HCT116 (cell line): Measurements from ENCODE around the gene SMARCA4. TPM values are rescaled to one million over a fixed set of nuclear protein-coding genes. Genes with fewer than 3 reads are reported as not detected.

Source experiments
- ATAC-seq: fragments of 200-7000 bp; cut with Tn5 transposase; 2 replicates; pipeline ENCODE4 v1.9.1; 2020; ENCODE audit warnings: mild to moderate bottlenecking, moderate library complexity
- BruUV-seq: library from RNA; stranded (reverse); fragments of 400-500 nt; replicated peaks from 2 replicates; lab custom pipeline; 2021; lab: Mats Ljungman, UMichigan
- CTCF ChIA-PET: fragments of 300-600 bp; sonication (Branson Sonifier 250); formaldehyde crosslinking; loops from one replicate; lab custom pipeline; 2021; ENCODE audit warnings: antibody characterized with exemption; lab: Charles Lee
- POLR2A ChIA-PET: fragments of 300-600, 350-600 bp; sonication (Branson Sonifier 250); formaldehyde crosslinking; loops from one replicate; lab custom pipeline; 2021; ENCODE audit warnings: antibody characterized with exemption; lab: Charles Lee
- RAD21 ChIA-PET, 2 experiments: fragments of 300-600 bp; sonication (Branson Sonifier 250); formaldehyde crosslinking; loops; one replicate each; lab custom pipeline; 2023; ENCODE audit warnings: low total read pairs in 2 of 2; ENCODE audit not compliant: uncharacterized antibody in 2 of 2, unreplicated experiment in 2 of 2, low non-redundant PET in 1 of 2; lab: Charles Lee
- DNase-seq: peaks from one replicate; pipeline ENCODE4 v3.0.0-alpha.2; 2010; ENCODE audit warnings: low read depth, low spot score
- H2AFZ ChIP-seq: fragments of 200-600 bp; shearing (Covaris generic), sonication (generic); 2 replicates; pipeline ENCODE4 v1.6.1; 2017; ENCODE audit warnings: low read depth, mixed run types, mixed read lengths, antibody characterized with exemption, low read length; ENCODE audit not compliant: poor library complexity, severe bottlenecking
- H3K27ac ChIP-seq: 2 replicates; pipeline ENCODE4 v1.5.1; 2012; ENCODE audit warnings: low read depth, low read length
- H3K27me3 ChIP-seq: fragments of 200-600 bp; sonication (generic); 2 replicates; pipeline ENCODE4 v1.6.1; 2016; ENCODE audit warnings: mixed run types, low read length, mixed read lengths; ENCODE audit not compliant: insufficient read depth
- H3K36me3 ChIP-seq, 2 experiments: fragments of 200-500 bp in 1 of 2; fragments of 200-600 bp in 1 of 2; sonication (Bioruptor generic) in 1 of 2; sonication (generic) in 1 of 2; 2 replicates each; pipeline versions ENCODE4 v1.5.1 to v1.6.1; 2014 to 2016; ENCODE audit warnings: low read length in 2 of 2, inconsistent platforms in 1 of 2, mixed read lengths in 1 of 2, mixed run types in 1 of 2; ENCODE audit not compliant: insufficient read depth in 2 of 2, control insufficient read depth in 1 of 2
- H3K4me1 ChIP-seq, 2 experiments: fragments of 200-600 bp in 1 of 2; sonication (generic) in 1 of 2; 2 replicates each; pipeline versions ENCODE4 v1.5.1 to v1.6.1; 2012 to 2017; ENCODE audit warnings: low read length in 2 of 2, inconsistent platforms in 1 of 2, mild to moderate bottlenecking in 1 of 2, mixed read lengths in 1 of 2, mixed run types in 1 of 2, moderate library complexity in 1 of 2; ENCODE audit not compliant: insufficient read depth in 2 of 2, control insufficient read depth in 1 of 2
- H3K4me2 ChIP-seq: fragments of 200-600 bp; sonication (generic); 2 replicates; pipeline ENCODE4 v1.6.1; 2017; ENCODE audit warnings: mixed run types, low read length, mixed read lengths
- H3K4me3 ChIP-seq, 2 experiments: fragments of 200-600 bp in 1 of 2; sonication (generic) in 1 of 2; replicated peaks in 1 of 2; 2 replicates each; pipeline ENCODE4 v1.5.1; 2011 to 2016; ENCODE audit warnings: low read length in 2 of 2, control low read depth in 1 of 2, low read depth in 1 of 2, mild to moderate bottlenecking in 1 of 2, mixed read lengths in 1 of 2, mixed run types in 1 of 2
- H3K79me2 ChIP-seq: fragments of 200-600 bp; sonication (generic); 2 replicates; pipeline ENCODE4 v1.6.1; 2017; ENCODE audit warnings: mild to moderate bottlenecking, mixed run types, low read length, moderate library complexity, mixed read lengths; ENCODE audit not compliant: insufficient read depth
- H3K9ac ChIP-seq: fragments of 200-600 bp; sonication (generic); 2 replicates; pipeline ENCODE4 v1.6.1; 2016; ENCODE audit warnings: low read length, mixed read lengths
- H3K9me2 ChIP-seq: fragments of 200-600 bp; sonication (generic), shearing (Covaris generic); 2 replicates; pipeline ENCODE4 v1.6.1; 2017; ENCODE audit warnings: mixed run types, mild to moderate bottlenecking, moderate library complexity; ENCODE audit not compliant: insufficient read depth
- H3K9me3 ChIP-seq, 2 experiments: fragments of 200-500 bp in 1 of 2; fragments of 200-600 bp in 1 of 2; sonication (Bioruptor generic) in 1 of 2; sonication (generic) in 1 of 2; 2 replicates each; pipeline ENCODE4 v1.6.1; 2014 to 2017; ENCODE audit warnings: low read length in 2 of 2, mixed read lengths in 2 of 2, inconsistent platforms in 1 of 2, low read depth in 1 of 2, mild to moderate bottlenecking in 1 of 2, mixed run types in 1 of 2, moderate library complexity in 1 of 2; ENCODE audit not compliant: control insufficient read depth in 1 of 2, insufficient read depth in 1 of 2
- H4K20me1 ChIP-seq: fragments of 200-600 bp; sonication (generic), shearing (Covaris generic); 2 replicates; pipeline ENCODE4 v1.6.1; 2017; ENCODE audit warnings: mixed run types, mild to moderate bottlenecking, moderate library complexity; ENCODE audit not compliant: insufficient read depth
- CBX3 ChIP-seq: IDR thresholded peaks from 2 replicates; pipeline ENCODE4 v1.6.1; 2012; ENCODE audit warnings: low read depth
- CEBPB ChIP-seq: IDR thresholded peaks from 2 replicates; pipeline ENCODE4 v1.6.1; 2012; ENCODE audit warnings: low read depth
- ELF1 ChIP-seq: IDR thresholded peaks from 2 replicates; pipeline ENCODE4 v1.6.1; 2012; ENCODE audit warnings: low read depth, borderline replicate concordance
- FOSL1 ChIP-seq: IDR thresholded peaks from 2 replicates; pipeline ENCODE4 v1.6.1; 2012; ENCODE audit warnings: low read depth
- RAD21 ChIP-seq: IDR thresholded peaks from 2 replicates; pipeline ENCODE4 v1.6.1; 2012; ENCODE audit warnings: low read depth, mild to moderate bottlenecking
- SIN3A ChIP-seq: IDR thresholded peaks from 2 replicates; pipeline ENCODE4 v1.6.1; 2012; ENCODE audit warnings: low read depth
- SP1 ChIP-seq: IDR thresholded peaks from 2 replicates; pipeline ENCODE4 v1.6.1; 2012; ENCODE audit warnings: low read depth
- SRF ChIP-seq: IDR thresholded peaks from 2 replicates; pipeline ENCODE4 v1.6.1; 2012; ENCODE audit warnings: low read depth
- TCF7L2 ChIP-seq: IDR thresholded peaks from 2 replicates; pipeline ENCODE4 v1.7.0; 2011; ENCODE audit warnings: borderline replicate concordance, inconsistent platforms; ENCODE audit not compliant: insufficient read depth, insufficient read length; ENCODE audit errors: extremely low read depth
- ZFX ChIP-seq: fragments of 450-650 bp; IDR thresholded peaks from 2 replicates; pipeline ENCODE4 v1.6.1; 2017
- intact Hi-C: fragments of 100-400 bp; cut with micrococcal nuclease; formaldehyde crosslinking; loops from 2 replicates; pipeline ENCODE4 v1.10.0; 2022
- total RNA-seq: library from RNA; stranded (reverse); gene quantifications from one replicate; pipeline ENCODE4 v1.2.1, GENCODE V29; 2021; ENCODE audit not compliant: unreplicated experiment
- TF ChIP-seq, protein P1 (sequence below): IDR thresholded peaks from 2 replicates; pipeline ENCODE4 v1.6.1; 2012
- TF ChIP-seq, protein P2 (sequence below): IDR thresholded peaks from 2 replicates; pipeline ENCODE4 v1.6.1; 2012; ENCODE audit warnings: low read depth
- TF ChIP-seq, protein P3 (sequence below): IDR thresholded peaks from 2 replicates; pipeline ENCODE4 v1.6.1; 2012

SMARCA4 gene
- total RNA-seq, 1 experiment from 2014 or later = 116 TPM

DNA sequence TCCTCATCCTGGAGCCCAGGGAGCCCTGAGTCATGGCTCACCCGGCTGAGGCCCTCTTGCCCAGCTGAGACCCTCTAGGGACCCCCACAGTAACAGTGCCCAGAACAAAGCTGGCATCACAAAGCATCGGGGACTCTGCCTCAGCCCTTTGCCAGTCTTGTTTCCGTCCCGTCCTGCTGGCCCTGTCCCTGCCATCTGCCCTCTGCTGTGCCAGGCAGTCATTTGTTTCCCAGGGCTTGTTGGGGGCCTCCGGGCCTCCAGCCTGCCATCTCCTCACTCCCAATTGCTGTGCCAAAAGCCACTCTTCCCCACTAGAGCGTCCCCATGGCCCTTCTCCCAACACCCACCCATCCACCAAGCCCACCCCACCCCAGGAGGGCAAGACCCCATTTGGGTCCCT is 64.2 kb downstream of the SMARCA4 start:
- ATAC-seq = no peak
- intact Hi-C loops = no loop called here
- Histone ChIP-seq H3K4me2 (no peak overlapping the region), H3K4me3 (no peak overlapping the region), H3K4me1 (no peaks in the 10 kb centered on the region), H3K36me3 (peaks cover 58 to 59% of the 10 kb centered on the region in 2 experiments), H4K20me1 (no peaks in the 10 kb centered on the region), H3K9ac (no peak overlapping the region), H3K9me3 (no peaks in the 10 kb centered on the region), H2AFZ (no peak overlapping the region), H3K9me2 (no peaks in the 10 kb centered on the region), H3K79me2 (no peaks in the 10 kb centered on the region; the same call in 1 of the 2 replicates), H3K27me3 (no peaks in the 10 kb centered on the region), H3K27ac (no peak overlapping the region)
- TF ChIP-seq, protein P1, sequence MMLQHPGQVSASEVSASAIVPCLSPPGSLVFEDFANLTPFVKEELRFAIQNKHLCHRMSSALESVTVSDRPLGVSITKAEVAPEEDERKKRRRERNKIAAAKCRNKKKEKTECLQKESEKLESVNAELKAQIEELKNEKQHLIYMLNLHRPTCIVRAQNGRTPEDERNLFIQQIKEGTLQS = no peak
- TF ChIP-seq FOSL1 (no peak), CBX3 (no peak), CEBPB (no peak), ELF1 (no peak)
- TF ChIP-seq, protein P2, sequence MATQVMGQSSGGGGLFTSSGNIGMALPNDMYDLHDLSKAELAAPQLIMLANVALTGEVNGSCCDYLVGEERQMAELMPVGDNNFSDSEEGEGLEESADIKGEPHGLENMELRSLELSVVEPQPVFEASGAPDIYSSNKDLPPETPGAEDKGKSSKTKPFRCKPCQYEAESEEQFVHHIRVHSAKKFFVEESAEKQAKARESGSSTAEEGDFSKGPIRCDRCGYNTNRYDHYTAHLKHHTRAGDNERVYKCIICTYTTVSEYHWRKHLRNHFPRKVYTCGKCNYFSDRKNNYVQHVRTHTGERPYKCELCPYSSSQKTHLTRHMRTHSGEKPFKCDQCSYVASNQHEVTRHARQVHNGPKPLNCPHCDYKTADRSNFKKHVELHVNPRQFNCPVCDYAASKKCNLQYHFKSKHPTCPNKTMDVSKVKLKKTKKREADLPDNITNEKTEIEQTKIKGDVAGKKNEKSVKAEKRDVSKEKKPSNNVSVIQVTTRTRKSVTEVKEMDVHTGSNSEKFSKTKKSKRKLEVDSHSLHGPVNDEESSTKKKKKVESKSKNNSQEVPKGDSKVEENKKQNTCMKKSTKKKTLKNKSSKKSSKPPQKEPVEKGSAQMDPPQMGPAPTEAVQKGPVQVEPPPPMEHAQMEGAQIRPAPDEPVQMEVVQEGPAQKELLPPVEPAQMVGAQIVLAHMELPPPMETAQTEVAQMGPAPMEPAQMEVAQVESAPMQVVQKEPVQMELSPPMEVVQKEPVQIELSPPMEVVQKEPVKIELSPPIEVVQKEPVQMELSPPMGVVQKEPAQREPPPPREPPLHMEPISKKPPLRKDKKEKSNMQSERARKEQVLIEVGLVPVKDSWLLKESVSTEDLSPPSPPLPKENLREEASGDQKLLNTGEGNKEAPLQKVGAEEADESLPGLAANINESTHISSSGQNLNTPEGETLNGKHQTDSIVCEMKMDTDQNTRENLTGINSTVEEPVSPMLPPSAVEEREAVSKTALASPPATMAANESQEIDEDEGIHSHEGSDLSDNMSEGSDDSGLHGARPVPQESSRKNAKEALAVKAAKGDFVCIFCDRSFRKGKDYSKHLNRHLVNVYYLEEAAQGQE = no peak
- ChIA-PET RAD21 (no interaction called here), CTCF (no interaction called here), POLR2A (no interaction called here)
- BruUV-seq = no TSS peak
- no peak for DNase-seq

DNA sequence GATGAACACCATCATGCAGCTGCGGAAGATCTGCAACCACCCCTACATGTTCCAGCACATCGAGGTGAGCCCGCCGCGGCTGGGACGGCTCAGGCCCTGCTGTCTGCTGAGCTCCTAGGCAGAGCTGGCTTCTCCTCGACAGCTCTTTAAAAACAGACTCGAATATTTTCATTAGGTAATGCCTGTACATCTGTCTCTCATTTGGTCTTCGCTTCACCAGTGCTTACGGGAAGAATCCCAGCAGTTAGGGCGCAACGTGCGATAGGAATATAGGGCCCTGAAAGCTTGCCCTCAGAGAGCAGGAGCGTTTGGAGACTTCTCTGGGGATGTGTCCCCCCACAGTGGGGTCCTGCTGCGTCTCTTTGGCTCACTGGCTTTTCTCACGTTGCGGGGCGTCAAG is 64.6 kb downstream of the SMARCA4 start:
- Histone ChIP-seq H3K9me3 (no peaks in the 10 kb centered on the region), H3K27ac (no peak overlapping the region), H3K4me3 (no peak overlapping the region), H3K36me3 (peaks cover 57 to 58% of the 10 kb centered on the region in 2 experiments), H3K27me3 (no peaks in the 10 kb centered on the region), H4K20me1 (no peaks in the 10 kb centered on the region), H2AFZ (no peak overlapping the region), H3K4me1 (no peaks in the 10 kb centered on the region), H3K79me2 (no peaks in the 10 kb centered on the region; the same call in 1 of the 2 replicates), H3K9ac (no peak overlapping the region), H3K9me2 (no peaks in the 10 kb centered on the region), H3K4me2 (no peak overlapping the region)
- no TSS peak for BruUV-seq
- ATAC-seq = no peak
- intact Hi-C loops = no loop called here
- RAD21 ChIA-PET = no interaction called here
- POLR2A ChIA-PET = no interaction called here
- no peak for DNase-seq
- CTCF ChIA-PET = no interaction called here
- TF ChIP-seq CEBPB = no peak
- no peak for TF ChIP-seq SRF
- no peak for TF ChIP-seq RAD21
- no peak for TF ChIP-seq SP1
- no peak for TF ChIP-seq TCF7L2
- TF ChIP-seq SIN3A = no peak
- TF ChIP-seq, protein P3, sequence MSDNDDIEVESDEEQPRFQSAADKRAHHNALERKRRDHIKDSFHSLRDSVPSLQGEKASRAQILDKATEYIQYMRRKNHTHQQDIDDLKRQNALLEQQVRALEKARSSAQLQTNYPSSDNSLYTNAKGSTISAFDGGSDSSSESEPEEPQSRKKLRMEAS = no peak
- TF ChIP-seq, protein P2 = no peak
- TF ChIP-seq, protein P1 = no peak
- no peak for TF ChIP-seq ZFX
